ENCODE measurements around the gene ARID1B.

ARID1B gene

GRCh38 chr6:156851454-156851921 is 74.3 kb downstream of the ARID1B start:
- ATAC-seq (replicated peaks) (no peak), DNase-seq (no peak)

GRCh38 chr6:156852147-156852857 is 75.1 kb downstream of the ARID1B start:
- no peaks in the 10 kb centered on the region for H3K27me3 Mint-ChIP-seq
- DNase-seq (peak; percentile 15), ATAC-seq (replicated peaks) (peak; percentile 79 to 86)
- H3K36me3 Mint-ChIP-seq: peaks cover 5 to 9% of the 10 kb centered on the region in 2 donors
- no peaks in the 10 kb centered on the region for H3K9me3 Mint-ChIP-seq
- H3K4me1 Mint-ChIP-seq: peaks cover 53 to 95% of the 10 kb centered on the region in 2 donors
- no peak overlapping the region for H3K4me3 Mint-ChIP-seq
- peak overlapping the region; percentile 62 for H3K27ac Mint-ChIP-seq

More at GRCh38 chr6:156851454-156851921, 74.3 kb downstream of the ARID1B start:
- Mint-ChIP-seq H3K4me1 (peaks cover 53 to 95% of the 10 kb centered on the region in 2 donors), H3K27me3 (no peaks in the 10 kb centered on the region), H3K27ac (no peak overlapping the region), H3K4me3 (no peak overlapping the region), H3K9me3 (no peaks in the 10 kb centered on the region), H3K36me3 (peaks cover 9 to 15% of the 10 kb centered on the region in 2 donors)

- H3K4me1 Mint-ChIP-seq: peaks cover 54 to 95% of the 10 kb centered on the region in 2 donors
- no peak overlapping the region for H3K4me3 Mint-ChIP-seq
- H3K27ac Mint-ChIP-seq: peak overlapping the region; percentile 62
- ATAC-seq (replicated peaks): no peak
- H3K27me3 Mint-ChIP-seq: no peaks in the 10 kb centered on the region
- H3K36me3 Mint-ChIP-seq: peaks cover 6 to 10% of the 10 kb centered on the region in 2 donors
- DNase-seq: no peak
- H3K9me3 Mint-ChIP-seq: no peaks in the 10 kb centered on the region
Observed at GRCh38 chr6:156852858-156853216, 75.7 kb downstream of the ARID1B start.

- Mint-ChIP-seq H3K4me3 (no peak overlapping the region), H3K4me1 (peaks cover 50 to 95% of the 10 kb centered on the region in 2 donors), H3K27ac (no peak overlapping the region), H3K27me3 (no peaks in the 10 kb centered on the region), H3K36me3 (peaks cover 6 to 14% of the 10 kb centered on the region in 2 donors), H3K9me3 (no peaks in the 10 kb centered on the region)
- DNase-seq (no peak), ATAC-seq (replicated peaks) (no peak)
Observed at GRCh38 chr6:156853733-156854132, 76.6 kb downstream of the ARID1B start.

- H3K4me1 Mint-ChIP-seq: peaks cover 45 to 89% of the 10 kb centered on the region in 2 donors
- ATAC-seq (replicated peaks): no peak
- H3K27me3 Mint-ChIP-seq: no peaks in the 10 kb centered on the region
- no peak overlapping the region for H3K27ac Mint-ChIP-seq
- no peak for DNase-seq
- H3K36me3 Mint-ChIP-seq: peaks cover 6 to 14% of the 10 kb centered on the region in 2 donors
- H3K9me3 Mint-ChIP-seq: no peaks in the 10 kb centered on the region
- no peak overlapping the region for H3K4me3 Mint-ChIP-seq
Observed at GRCh38 chr6:156854466-156855161, 77.4 kb downstream of the ARID1B start.

DNA sequence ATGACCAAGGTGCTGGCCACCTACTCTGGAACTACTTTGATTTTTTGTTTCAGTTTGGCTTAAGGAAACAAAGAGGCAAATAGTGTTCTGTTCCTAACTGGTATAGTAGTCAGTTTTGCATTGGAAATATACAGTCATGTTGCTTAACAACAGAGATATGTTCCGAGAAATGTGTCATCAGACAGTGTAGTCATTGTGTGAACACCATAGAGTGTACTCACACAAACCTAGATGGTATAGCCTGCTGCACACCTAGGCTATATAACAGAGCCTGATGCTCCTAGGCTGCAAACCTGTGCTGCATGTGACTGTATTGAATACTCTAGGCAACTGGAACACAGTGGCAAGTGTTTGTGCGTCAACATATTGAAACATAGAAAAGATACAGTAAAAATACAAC is 80.4 kb downstream of the ARID1B start:
- H3K36me3 Mint-ChIP-seq: peaks cover 3 to 26% of the 10 kb centered on the region in 2 donors
- DNase-seq (no peak), ATAC-seq (replicated peaks) (peak; percentile 86 to 93)
- H3K27me3 Mint-ChIP-seq: no peaks in the 10 kb centered on the region
- peak overlapping the region; percentile 67 for H3K27ac Mint-ChIP-seq
- H3K4me3 Mint-ChIP-seq: no peak overlapping the region
- H3K4me1 Mint-ChIP-seq: peaks cover 49 to 81% of the 10 kb centered on the region in 2 donors
- H3K9me3 Mint-ChIP-seq: peaks cover 3 to 5% of the 10 kb centered on the region in 2 donors

DNA sequence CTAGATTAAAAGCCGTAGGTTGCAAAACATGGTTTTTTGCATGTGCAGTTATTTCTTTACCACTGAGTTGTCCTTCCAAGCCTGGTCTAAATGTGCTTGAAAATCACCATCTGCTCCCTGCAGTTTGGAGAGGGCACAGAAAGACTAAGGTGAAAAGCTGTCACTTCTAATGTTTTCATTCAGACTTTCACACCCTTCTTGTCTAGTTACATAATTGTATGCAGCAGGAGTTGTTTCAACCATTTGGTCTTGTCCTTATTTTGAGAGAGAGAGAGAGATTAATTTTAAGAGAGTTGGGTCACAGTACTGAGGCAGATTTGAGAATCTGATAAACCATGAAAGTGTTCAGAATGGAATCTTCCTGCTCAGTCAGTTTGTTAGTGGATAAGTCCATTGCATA is 82.5 kb downstream of the ARID1B start:
- Mint-ChIP-seq H3K36me3 (peaks cover 6 to 30% of the 10 kb centered on the region in 2 donors), H3K27me3 (no peaks in the 10 kb centered on the region), H3K4me1 (peaks cover 53 to 78% of the 10 kb centered on the region in 2 donors), H3K9me3 (peaks cover 3 to 9% of the 10 kb centered on the region in 2 donors), H3K27ac (no peak overlapping the region), H3K4me3 (no peak overlapping the region)
- DNase-seq (no peak), ATAC-seq (replicated peaks) (no peak)

- Mint-ChIP-seq H3K9me3 (peaks cover 3 to 9% of the 10 kb centered on the region in 2 donors), H3K4me3 (peak overlapping the region in 1 of 2 donors; percentile 2), H3K36me3 (peaks cover 13 to 38% of the 10 kb centered on the region in 2 donors), H3K4me1 (peaks cover 54 to 79% of the 10 kb centered on the region in 2 donors), H3K27me3 (no peaks in the 10 kb centered on the region), H3K27ac (peak overlapping the region; percentile 70)
- peak; percentile 52 to 53 for ATAC-seq (replicated peaks)
- no peak for DNase-seq
Observed at GRCh38 chr6:156862711-156863110, 85.5 kb downstream of the ARID1B start.

GRCh38 chr6:156863504-156863903 is 86.3 kb downstream of the ARID1B start:
- DNase-seq (no peak), ATAC-seq (replicated peaks) (no peak)
- Mint-ChIP-seq H3K27me3 (no peaks in the 10 kb centered on the region), H3K36me3 (peaks cover 10 to 33% of the 10 kb centered on the region in 2 donors), H3K9me3 (peaks cover 3 to 9% of the 10 kb centered on the region in 2 donors), H3K4me1 (peaks cover 54 to 79% of the 10 kb centered on the region in 2 donors), H3K4me3 (no peak overlapping the region), H3K27ac (peak overlapping the region; percentile 70)

GRCh38 chr6:156864557-156864956 is 87.4 kb downstream of the ARID1B start:
- H3K27me3 Mint-ChIP-seq: no peaks in the 10 kb centered on the region
- H3K4me1 Mint-ChIP-seq: peaks cover 55 to 80% of the 10 kb centered on the region in 2 donors
- ATAC-seq (replicated peaks) (no peak), DNase-seq (no peak)
- H3K4me3 Mint-ChIP-seq: no peak overlapping the region
- H3K36me3 Mint-ChIP-seq: peaks cover 10 to 33% of the 10 kb centered on the region in 2 donors
- H3K27ac Mint-ChIP-seq: peak overlapping the region; percentile 22
- peaks cover 3 to 9% of the 10 kb centered on the region in 2 donors for H3K9me3 Mint-ChIP-seq

DNA sequence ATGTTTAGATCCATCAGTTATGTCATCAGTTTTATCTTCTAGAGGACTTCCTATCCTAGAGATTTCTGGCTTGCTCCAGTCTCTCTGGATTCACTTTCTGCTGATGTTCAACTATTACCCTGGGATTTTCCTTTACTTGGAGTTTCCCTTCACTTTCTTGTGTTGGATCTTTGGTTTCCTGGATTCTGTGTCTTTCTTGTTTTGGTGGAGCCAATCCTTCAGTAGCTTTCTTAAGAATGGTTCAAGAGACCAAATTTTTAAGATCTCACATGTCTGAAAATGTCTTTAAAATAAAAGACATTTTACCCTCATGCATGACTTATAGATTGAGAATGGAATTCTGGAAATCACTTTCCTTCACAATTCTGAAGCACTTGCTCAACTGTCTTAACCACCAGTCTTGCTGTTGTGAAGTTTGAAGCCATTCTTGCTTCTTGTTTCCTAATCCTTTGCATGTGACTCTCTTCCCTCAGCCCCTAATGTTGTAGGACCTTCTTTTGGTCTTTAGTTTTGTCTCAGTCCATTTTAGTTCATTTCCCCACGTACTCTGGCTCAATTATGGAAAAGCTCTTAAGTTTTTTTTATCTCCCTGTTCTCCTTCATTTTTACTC is 87.9 kb downstream of the ARID1B start:
- peaks cover 3 to 9% of the 10 kb centered on the region in 2 donors for H3K9me3 Mint-ChIP-seq
- DNase-seq: no peak
- no peaks in the 10 kb centered on the region for H3K27me3 Mint-ChIP-seq

GRCh38 chr6:156866220-156867015 is 89.2 kb downstream of the ARID1B start:
- ATAC-seq (replicated peaks) (peak; percentile 52 to 55), DNase-seq (no peak)
- peaks cover 3 to 9% of the 10 kb centered on the region in 2 donors for H3K9me3 Mint-ChIP-seq
- no peaks in the 10 kb centered on the region for H3K27me3 Mint-ChIP-seq
- peaks cover 10 to 33% of the 10 kb centered on the region in 2 donors for H3K36me3 Mint-ChIP-seq
- H3K4me1 Mint-ChIP-seq: peaks cover 56 to 87% of the 10 kb centered on the region in 2 donors
- peak overlapping the region; percentile 17 to 27 for H3K4me3 Mint-ChIP-seq
- H3K27ac Mint-ChIP-seq: peak overlapping the region; percentile 75

More for the DNA sequence above, 87.9 kb downstream of the ARID1B start:
- H3K27ac Mint-ChIP-seq: no peak overlapping the region
- peaks cover 54 to 82% of the 10 kb centered on the region in 2 donors for H3K4me1 Mint-ChIP-seq
- ATAC-seq (replicated peaks): no peak
- H3K4me3 Mint-ChIP-seq: peak overlapping the region in 1 of 2 donors; percentile 1
- peaks cover 10 to 33% of the 10 kb centered on the region in 2 donors for H3K36me3 Mint-ChIP-seq

- Mint-ChIP-seq H3K27me3 (no peaks in the 10 kb centered on the region), H3K9me3 (peaks cover 3 to 8% of the 10 kb centered on the region in 2 donors), H3K4me1 (peaks cover 53 to 87% of the 10 kb centered on the region in 2 donors), H3K4me3 (no peak overlapping the region), H3K27ac (peak overlapping the region; percentile 71), H3K36me3 (peaks cover 11 to 32% of the 10 kb centered on the region in 2 donors)
- ATAC-seq (replicated peaks): no peak
- no peak for DNase-seq
Observed at GRCh38 chr6:156867121-156867520, 89.9 kb downstream of the ARID1B start.
